Measurements from ENCODE around the gene C1orf159. TPM values are rescaled to one million over a fixed set of nuclear protein-coding genes. Genes with fewer than 3 reads are reported as not detected.

The C1orf159 gene
- polyA plus RNA-seq, 1 donor from 2014 or later, result 31.5 TPM

DNA sequence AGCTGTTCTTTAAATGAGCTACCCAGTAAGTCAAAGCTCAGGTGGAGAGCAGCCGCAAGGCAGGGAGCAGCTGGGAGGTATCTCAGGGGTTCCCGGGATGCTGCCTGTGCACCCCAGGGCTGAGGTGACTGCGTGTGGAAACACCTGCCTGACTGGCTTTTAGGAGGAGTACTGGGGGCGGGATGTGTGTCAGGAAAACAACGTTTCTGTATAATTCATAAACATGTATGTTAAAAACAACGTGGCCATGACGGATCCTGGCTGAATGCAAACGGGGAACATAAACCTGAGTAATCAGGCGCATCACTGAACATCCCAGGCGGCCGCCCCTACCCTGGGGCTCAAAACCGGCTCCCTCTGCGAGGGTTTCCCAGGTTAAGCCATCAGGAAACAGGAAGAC lies 1.5 kb downstream of the C1orf159 start:
- Histone ChIP-seq H3K36me3 (ENCODE audit: insufficient read depth, low read length) (no peaks in the 10 kb centered on the region), H3K9ac (ENCODE audit: low read length) (no peak overlapping the region), H3K4me3 (ENCODE audit: low read length) (peak overlapping the region; percentile 81), H4K20me1 (ENCODE audit: insufficient read depth) (no peaks in the 10 kb centered on the region), H3K9me3 (ENCODE audit: low read length) (no peaks in the 10 kb centered on the region), H3K9me2 (ENCODE audit: insufficient read depth, low read length) (no peaks in the 10 kb centered on the region), H3K27me3 (ENCODE audit: insufficient read depth, low read depth, low read length) (peaks cover 5% of the 10 kb centered on the region), H3F3A (ENCODE audit: insufficient read depth, low read length, poor library complexity, severe bottlenecking) (no peaks in the 10 kb centered on the region), H3K79me2 (replicated peaks; ENCODE audit: insufficient read depth, low read length) (no peaks in the 10 kb centered on the region), H2AFZ (ENCODE audit: low read depth, low read length) (no peak overlapping the region), H3K4me2 (ENCODE audit: low read length) (no peak overlapping the region), H3K27ac (ENCODE audit: low read length) (no peak overlapping the region)
- TF ChIP-seq RAD21 (conservative IDR thresholded peaks at IDR 0.05) (no peak), CTCF (IDR thresholded peaks at IDR 0.05; ENCODE audit: poor library complexity, severe bottlenecking) (no peak), TAF1 (IDR thresholded peaks at IDR 0.05; ENCODE audit: low read depth) (no peak), POLR2AphosphoS5 (IDR thresholded peaks at IDR 0.05) (no peak), MXI1 (conservative IDR thresholded peaks at IDR 0.05; ENCODE audit: poor library complexity, severe bottlenecking) (no peak), EZH2 (IDR thresholded peaks at IDR 0.05; ENCODE audit: borderline replicate concordance, insufficient read depth, low read length, poor library complexity, severe bottlenecking) (no peak), REST (IDR thresholded peaks at IDR 0.05; ENCODE audit: borderline replicate concordance) (no peak), SMC3 (conservative IDR thresholded peaks at IDR 0.05; ENCODE audit: poor library complexity) (no peak), EP300 (conservative IDR thresholded peaks at IDR 0.05; ENCODE audit: poor library complexity, severe bottlenecking) (no peak)

- H3K36me3 ChIP-seq (ENCODE audit: insufficient read depth, low read length), result no peaks in the 10 kb centered on the region
- no peak overlapping the region for H3K4me3 ChIP-seq (ENCODE audit: low read length)
- no peak overlapping the region for H3K4me2 ChIP-seq (ENCODE audit: low read length)
- H3F3A ChIP-seq (ENCODE audit: insufficient read depth, low read length, poor library complexity, severe bottlenecking), result no peaks in the 10 kb centered on the region
- H4K20me1 ChIP-seq (ENCODE audit: insufficient read depth), result no peaks in the 10 kb centered on the region
- H3K9ac ChIP-seq (ENCODE audit: low read length), result no peak overlapping the region
- H3K27ac ChIP-seq (ENCODE audit: low read length), result no peak overlapping the region
- no peaks in the 10 kb centered on the region for H3K79me2 ChIP-seq (replicated peaks; ENCODE audit: insufficient read depth, low read length)
- TF ChIP-seq TAF1 (IDR thresholded peaks at IDR 0.05; ENCODE audit: low read depth) (no peak), SMC3 (conservative IDR thresholded peaks at IDR 0.05; ENCODE audit: poor library complexity) (no peak), RAD21 (conservative IDR thresholded peaks at IDR 0.05) (no peak), EP300 (conservative IDR thresholded peaks at IDR 0.05; ENCODE audit: poor library complexity, severe bottlenecking) (no peak), MXI1 (conservative IDR thresholded peaks at IDR 0.05; ENCODE audit: poor library complexity, severe bottlenecking) (no peak), EZH2 (IDR thresholded peaks at IDR 0.05; ENCODE audit: borderline replicate concordance, insufficient read depth, low read length, poor library complexity, severe bottlenecking) (no peak), REST (IDR thresholded peaks at IDR 0.05; ENCODE audit: borderline replicate concordance) (no peak), POLR2AphosphoS5 (IDR thresholded peaks at IDR 0.05) (no peak)
- peaks cover 3% of the 10 kb centered on the region for H3K27me3 ChIP-seq (ENCODE audit: insufficient read depth, low read depth, low read length)
- no peaks in the 10 kb centered on the region for H3K9me2 ChIP-seq (ENCODE audit: insufficient read depth, low read length)
- H3K9me3 ChIP-seq (ENCODE audit: low read length), result no peaks in the 10 kb centered on the region
- H2AFZ ChIP-seq (ENCODE audit: low read depth, low read length), result no peak overlapping the region
Measured at GRCh38 chr1:1112237-1112985, 3.5 kb downstream of the C1orf159 start.

Measured in neural cell (in vitro differentiated cells).